Measurements from ENCODE around the gene ERH.

The ERH gene

GRCh38 chr14:69351385-69351784 lies 46.7 kb downstream of the ERH start:
- H3K9ac ChIP-seq (ENCODE audit: low read depth in 1 of 2, low read length in 2 of 2), result no peak overlapping the region
- H3K27me3 ChIP-seq (ENCODE audit: control insufficient read depth in 1 of 2, insufficient read depth in 2 of 2, low read length in 2 of 2), result peaks cover 0 to 5% of the 10 kb centered on the region in 2 donors
- H3K4me1 ChIP-seq (ENCODE audit: control insufficient read depth in 1 of 2, insufficient read depth in 2 of 2, low read length in 2 of 2), result peaks cover 15 to 19% of the 10 kb centered on the region in 2 donors
- no peaks in the 10 kb centered on the region for H3K36me3 ChIP-seq (ENCODE audit: control insufficient read depth in 1 of 2, insufficient read depth in 2 of 2, low read length in 2 of 2)
- H3K4me3 ChIP-seq (ENCODE audit: low read depth in 1 of 2, low read length in 2 of 2), result no peak overlapping the region
- H3K27ac ChIP-seq (ENCODE audit: low read depth, low read length), result no peak overlapping the region
- no peaks in the 10 kb centered on the region for H3K9me3 ChIP-seq (ENCODE audit: control insufficient read depth in 1 of 2, low read length in 2 of 2)

- Histone ChIP-seq H3K27me3 (ENCODE audit: control insufficient read depth in 1 of 2, insufficient read depth in 2 of 2, low read length in 2 of 2) (peaks cover 0 to 5% of the 10 kb centered on the region in 2 donors), H3K4me1 (ENCODE audit: control insufficient read depth in 1 of 2, insufficient read depth in 2 of 2, low read length in 2 of 2) (peaks cover 15 to 19% of the 10 kb centered on the region in 2 donors), H3K36me3 (ENCODE audit: control insufficient read depth in 1 of 2, insufficient read depth in 2 of 2, low read length in 2 of 2) (no peaks in the 10 kb centered on the region), H3K27ac (ENCODE audit: low read depth, low read length) (no peak overlapping the region), H3K4me3 (ENCODE audit: low read depth in 1 of 2, low read length in 2 of 2) (no peak overlapping the region), H3K9ac (ENCODE audit: low read depth in 1 of 2, low read length in 2 of 2) (no peak overlapping the region), H3K9me3 (ENCODE audit: control insufficient read depth in 1 of 2, low read length in 2 of 2) (no peaks in the 10 kb centered on the region)
Observed at GRCh38 chr14:69350892-69351291, 47.2 kb downstream of the ERH start.

DNA sequence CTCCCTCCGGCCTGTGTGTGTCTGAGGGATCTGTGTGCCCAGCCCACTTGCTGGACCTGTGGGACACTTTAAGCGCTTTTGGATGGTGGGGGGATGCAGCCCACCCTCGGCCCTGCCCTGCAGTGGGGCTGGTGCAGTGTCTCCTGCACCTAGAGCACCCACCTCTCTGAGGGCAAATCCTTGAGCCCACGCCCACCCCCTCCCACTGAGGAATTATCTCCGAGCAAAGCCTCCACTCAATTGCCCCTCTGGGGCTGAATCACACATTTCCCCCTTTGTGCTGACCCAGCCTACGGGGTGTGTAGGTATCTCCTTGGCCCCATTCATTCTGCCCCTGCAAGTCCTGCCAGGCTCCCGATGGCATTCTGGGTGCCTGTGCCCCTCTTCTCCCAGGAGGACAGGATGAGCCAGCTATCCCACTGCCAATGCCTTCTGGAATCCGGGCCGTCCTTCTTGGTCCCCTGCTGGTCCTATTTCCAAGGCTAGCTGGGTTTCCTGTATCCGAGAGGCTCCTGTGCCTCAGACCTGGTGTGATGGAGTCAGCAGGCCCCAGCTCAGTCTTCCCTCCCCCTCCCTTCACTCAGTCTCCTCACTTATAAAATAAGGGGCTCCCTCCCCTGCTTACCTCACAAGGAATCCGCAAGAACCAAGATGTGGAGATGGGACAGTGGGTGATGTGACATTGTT lies 48.9 kb downstream of the ERH start:
- Histone ChIP-seq H3K36me3 (ENCODE audit: control insufficient read depth in 1 of 2, insufficient read depth in 2 of 2, low read length in 2 of 2) (no peaks in the 10 kb centered on the region), H3K27me3 (ENCODE audit: control insufficient read depth in 1 of 2, insufficient read depth in 2 of 2, low read length in 2 of 2) (peaks cover 0 to 5% of the 10 kb centered on the region in 2 donors), H3K4me3 (ENCODE audit: low read depth in 1 of 2, low read length in 2 of 2) (no peak overlapping the region), H3K9me3 (ENCODE audit: control insufficient read depth in 1 of 2, low read length in 2 of 2) (no peaks in the 10 kb centered on the region), H3K9ac (ENCODE audit: low read depth in 1 of 2, low read length in 2 of 2) (no peak overlapping the region), H3K27ac (ENCODE audit: low read depth, low read length) (no peak overlapping the region), H3K4me1 (ENCODE audit: control insufficient read depth in 1 of 2, insufficient read depth in 2 of 2, low read length in 2 of 2) (peaks cover 6 to 7% of the 10 kb centered on the region in 2 donors)

DNA sequence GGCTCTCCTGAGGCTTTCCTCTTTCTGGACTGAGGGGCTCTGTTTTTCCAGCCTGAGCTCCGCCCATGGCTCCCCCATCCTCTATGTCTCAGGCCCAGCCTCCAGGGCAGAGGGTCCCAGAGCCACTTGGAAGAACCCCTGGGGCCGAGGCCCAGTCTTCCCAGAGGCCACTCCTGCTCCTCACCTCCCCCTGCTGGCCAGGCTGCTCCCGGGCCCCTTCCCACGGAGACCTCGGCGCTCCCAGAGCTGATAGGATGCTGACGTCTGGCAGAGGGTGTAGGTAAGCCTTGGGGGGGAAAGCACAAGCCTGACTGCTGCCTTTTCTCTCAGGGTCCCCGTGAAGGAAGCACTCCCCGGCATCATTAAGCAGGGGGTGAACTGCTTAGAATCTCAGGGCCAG lies 51.4 kb downstream of the ERH start:
- Histone ChIP-seq H3K4me3 (ENCODE audit: low read depth in 1 of 2, low read length in 2 of 2) (no peak overlapping the region), H3K36me3 (ENCODE audit: control insufficient read depth in 1 of 2, insufficient read depth in 2 of 2, low read length in 2 of 2) (no peaks in the 10 kb centered on the region), H3K9me3 (ENCODE audit: control insufficient read depth in 1 of 2, low read length in 2 of 2) (no peaks in the 10 kb centered on the region)

DNA sequence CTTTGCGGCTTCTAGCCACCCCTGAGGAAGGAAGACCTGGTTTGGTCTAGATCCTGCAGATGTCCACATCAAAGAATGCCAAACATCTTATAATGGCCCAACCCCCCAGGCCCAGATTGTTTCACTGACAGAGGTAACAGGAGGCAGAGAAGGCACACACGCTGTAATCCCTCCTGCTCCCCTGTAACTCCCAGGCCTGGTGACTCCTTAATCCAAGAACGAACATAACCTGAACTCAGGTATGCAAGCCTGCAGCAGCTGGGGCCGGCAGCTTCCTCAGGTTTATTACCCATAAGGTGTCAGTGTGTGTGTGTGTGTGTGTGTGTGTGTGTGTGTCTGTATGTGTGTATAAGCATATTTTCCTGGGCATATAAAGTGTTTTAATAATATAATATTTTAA lies 52.7 kb downstream of the ERH start:
- Histone ChIP-seq H3K9me3 (ENCODE audit: control insufficient read depth in 1 of 2, low read length in 2 of 2) (no peaks in the 10 kb centered on the region), H3K27me3 (ENCODE audit: control insufficient read depth in 1 of 2, insufficient read depth in 2 of 2, low read length in 2 of 2) (peaks cover 0 to 5% of the 10 kb centered on the region in 2 donors), H3K9ac (ENCODE audit: low read depth in 1 of 2, low read length in 2 of 2) (no peak overlapping the region), H3K4me1 (ENCODE audit: control insufficient read depth in 1 of 2, insufficient read depth in 2 of 2, low read length in 2 of 2) (peaks cover 14 to 15% of the 10 kb centered on the region in 2 donors), H3K4me3 (ENCODE audit: low read depth in 1 of 2, low read length in 2 of 2) (no peak overlapping the region), H3K27ac (ENCODE audit: low read depth, low read length) (no peak overlapping the region), H3K36me3 (ENCODE audit: control insufficient read depth in 1 of 2, insufficient read depth in 2 of 2, low read length in 2 of 2) (no peaks in the 10 kb centered on the region)

More for the DNA sequence above, 51.4 kb downstream of the ERH start:
- Histone ChIP-seq H3K9ac (ENCODE audit: low read depth in 1 of 2, low read length in 2 of 2) (no peak overlapping the region), H3K4me1 (ENCODE audit: control insufficient read depth in 1 of 2, insufficient read depth in 2 of 2, low read length in 2 of 2) (peaks cover 14 to 15% of the 10 kb centered on the region in 2 donors), H3K27me3 (ENCODE audit: control insufficient read depth in 1 of 2, insufficient read depth in 2 of 2, low read length in 2 of 2) (peaks cover 0 to 5% of the 10 kb centered on the region in 2 donors), H3K27ac (ENCODE audit: low read depth, low read length) (no peak overlapping the region)

- H3K4me1 ChIP-seq (ENCODE audit: control insufficient read depth in 1 of 2, insufficient read depth in 2 of 2, low read length in 2 of 2), result peaks cover 14 to 15% of the 10 kb centered on the region in 2 donors
- H3K27me3 ChIP-seq (ENCODE audit: control insufficient read depth in 1 of 2, insufficient read depth in 2 of 2, low read length in 2 of 2), result peaks cover 0 to 5% of the 10 kb centered on the region in 2 donors
- H3K4me3 ChIP-seq (ENCODE audit: low read depth in 1 of 2, low read length in 2 of 2), result no peak overlapping the region
- no peaks in the 10 kb centered on the region for H3K36me3 ChIP-seq (ENCODE audit: control insufficient read depth in 1 of 2, insufficient read depth in 2 of 2, low read length in 2 of 2)
- no peak overlapping the region for H3K9ac ChIP-seq (ENCODE audit: low read depth in 1 of 2, low read length in 2 of 2)
- H3K27ac ChIP-seq (ENCODE audit: low read depth, low read length), result no peak overlapping the region
- no peaks in the 10 kb centered on the region for H3K9me3 ChIP-seq (ENCODE audit: control insufficient read depth in 1 of 2, low read length in 2 of 2)
Observed at GRCh38 chr14:69344171-69344570, 53.9 kb downstream of the ERH start.

DNA sequence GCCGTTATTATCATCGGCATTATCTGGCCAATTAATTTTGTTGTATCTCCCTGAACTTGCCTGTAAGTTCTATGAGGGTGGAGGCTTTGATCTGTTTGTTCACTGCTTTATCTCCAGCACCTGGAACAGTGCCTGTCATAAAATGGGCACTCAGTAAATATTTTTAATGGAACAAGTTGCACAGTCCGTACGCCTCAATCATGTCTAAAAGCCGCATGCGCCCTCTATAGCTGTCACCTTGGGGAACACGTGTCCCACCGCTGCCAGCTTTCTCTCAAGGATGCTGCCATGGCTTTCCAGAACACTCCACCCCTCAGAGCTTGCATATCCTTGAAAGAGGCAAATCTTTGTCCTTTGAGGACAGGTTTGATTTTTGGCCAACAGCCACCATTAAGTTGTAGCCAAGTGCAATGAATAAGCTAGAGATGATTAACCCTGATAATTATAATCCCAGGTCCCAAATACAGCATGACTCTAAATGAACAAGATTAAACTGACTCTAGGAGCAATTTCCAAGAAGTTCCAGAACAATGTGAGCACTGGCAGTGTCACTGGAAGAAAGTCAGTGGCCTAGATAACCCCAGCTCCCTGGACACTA lies 55.1 kb downstream of the ERH start:
- H3K27ac ChIP-seq (ENCODE audit: low read depth, low read length), result no peak overlapping the region
- H3K4me3 ChIP-seq (ENCODE audit: low read depth in 1 of 2, low read length in 2 of 2), result peak overlapping the region in 1 of 2 donors; percentile 12
- peaks cover 14 to 15% of the 10 kb centered on the region in 2 donors for H3K4me1 ChIP-seq (ENCODE audit: control insufficient read depth in 1 of 2, insufficient read depth in 2 of 2, low read length in 2 of 2)
- H3K9ac ChIP-seq (ENCODE audit: low read depth in 1 of 2, low read length in 2 of 2), result no peak overlapping the region
- H3K36me3 ChIP-seq (ENCODE audit: control insufficient read depth in 1 of 2, insufficient read depth in 2 of 2, low read length in 2 of 2), result no peaks in the 10 kb centered on the region
- no peaks in the 10 kb centered on the region for H3K9me3 ChIP-seq (ENCODE audit: control insufficient read depth in 1 of 2, low read length in 2 of 2)
- peaks cover 2 to 5% of the 10 kb centered on the region in 2 donors for H3K27me3 ChIP-seq (ENCODE audit: control insufficient read depth in 1 of 2, insufficient read depth in 2 of 2, low read length in 2 of 2)

- Histone ChIP-seq H3K27ac (ENCODE audit: low read depth, low read length) (no peak overlapping the region), H3K9me3 (ENCODE audit: control insufficient read depth in 1 of 2, low read length in 2 of 2) (no peaks in the 10 kb centered on the region), H3K4me3 (ENCODE audit: low read depth in 1 of 2, low read length in 2 of 2) (no peak overlapping the region), H3K27me3 (ENCODE audit: control insufficient read depth in 1 of 2, insufficient read depth in 2 of 2, low read length in 2 of 2) (peaks cover 2 to 5% of the 10 kb centered on the region in 2 donors), H3K36me3 (ENCODE audit: control insufficient read depth in 1 of 2, insufficient read depth in 2 of 2, low read length in 2 of 2) (no peaks in the 10 kb centered on the region), H3K9ac (ENCODE audit: low read depth in 1 of 2, low read length in 2 of 2) (no peak overlapping the region), H3K4me1 (ENCODE audit: control insufficient read depth in 1 of 2, insufficient read depth in 2 of 2, low read length in 2 of 2) (peaks cover 14 to 15% of the 10 kb centered on the region in 2 donors)
Observed at GRCh38 chr14:69339426-69339825, 58.7 kb downstream of the ERH start.

DNA sequence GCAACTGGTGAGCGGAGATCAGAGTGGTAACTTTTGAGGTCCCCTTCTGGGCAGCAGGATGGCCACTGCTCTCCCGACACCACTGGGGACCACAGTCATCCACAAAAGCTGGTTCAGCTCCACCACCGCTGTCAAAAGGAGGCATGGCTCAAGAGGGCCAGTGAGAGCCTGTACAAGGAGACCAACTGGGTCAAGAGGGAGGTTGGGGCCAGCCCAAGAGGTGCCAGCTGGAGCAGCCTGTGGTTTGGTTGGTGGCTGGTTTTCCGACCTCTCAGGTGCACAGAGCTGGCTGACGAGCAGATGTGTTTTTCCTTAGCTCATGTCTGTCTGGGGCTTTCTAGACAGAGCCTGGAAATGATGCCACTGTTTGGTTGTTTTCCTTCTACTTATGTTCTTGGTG lies 60.1 kb downstream of the ERH start:
- H3K36me3 ChIP-seq (ENCODE audit: control insufficient read depth in 1 of 2, insufficient read depth in 2 of 2, low read length in 2 of 2), result no peaks in the 10 kb centered on the region
- no peaks in the 10 kb centered on the region for H3K9me3 ChIP-seq (ENCODE audit: control insufficient read depth in 1 of 2, low read length in 2 of 2)
- no peak overlapping the region for H3K4me3 ChIP-seq (ENCODE audit: low read depth in 1 of 2, low read length in 2 of 2)
- peaks cover 2 to 5% of the 10 kb centered on the region in 2 donors for H3K27me3 ChIP-seq (ENCODE audit: control insufficient read depth in 1 of 2, insufficient read depth in 2 of 2, low read length in 2 of 2)
- no peak overlapping the region for H3K9ac ChIP-seq (ENCODE audit: low read depth in 1 of 2, low read length in 2 of 2)
- no peak overlapping the region for H3K27ac ChIP-seq (ENCODE audit: low read depth, low read length)
- H3K4me1 ChIP-seq (ENCODE audit: control insufficient read depth in 1 of 2, insufficient read depth in 2 of 2, low read length in 2 of 2), result peaks cover 4 to 6% of the 10 kb centered on the region in 2 donors

DNA sequence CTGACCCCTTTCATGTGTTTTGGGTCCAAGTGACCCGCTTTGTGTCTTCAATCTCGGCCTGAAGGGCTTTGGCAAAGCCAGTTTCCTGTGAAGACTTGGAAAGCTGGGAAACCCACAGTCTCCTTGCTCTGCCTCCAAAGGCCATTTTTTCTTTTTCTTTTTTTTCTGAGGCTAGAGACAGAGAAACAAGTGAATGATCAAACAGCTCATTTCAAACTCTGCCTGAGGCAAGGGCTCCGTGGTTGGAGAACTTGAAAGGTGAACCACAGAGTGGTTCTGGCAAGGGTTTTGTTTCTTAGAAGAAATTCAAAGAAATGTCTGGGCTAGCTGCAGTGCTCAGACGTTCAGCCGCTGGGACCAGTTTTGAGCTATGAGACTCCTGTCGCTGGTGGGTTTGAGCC lies 62.7 kb downstream of the ERH start:
- Histone ChIP-seq H3K27me3 (ENCODE audit: control insufficient read depth in 1 of 2, insufficient read depth in 2 of 2, low read length in 2 of 2) (peaks cover 2 to 5% of the 10 kb centered on the region in 2 donors), H3K9me3 (ENCODE audit: control insufficient read depth in 1 of 2, low read length in 2 of 2) (no peaks in the 10 kb centered on the region), H3K4me3 (ENCODE audit: low read depth in 1 of 2, low read length in 2 of 2) (no peak overlapping the region), H3K36me3 (ENCODE audit: control insufficient read depth in 1 of 2, insufficient read depth in 2 of 2, low read length in 2 of 2) (no peaks in the 10 kb centered on the region), H3K9ac (ENCODE audit: low read depth in 1 of 2, low read length in 2 of 2) (no peak overlapping the region), H3K27ac (ENCODE audit: low read depth, low read length) (no peak overlapping the region), H3K4me1 (ENCODE audit: control insufficient read depth in 1 of 2, insufficient read depth in 2 of 2, low read length in 2 of 2) (no peaks in the 10 kb centered on the region)

All from duodenal mucosa (tissue), 2 donors.